ENCODE data around the gene KLB.
A peak's percentile ranks its signal among the peaks of the same experiment; 100 is the strongest.
"Not testable (repeated sequence)": the region's sequence is repeated elsewhere in the genome, so short reads cannot be mapped to it uniquely, and the experiment has no call there.

The KLB gene

DNA sequence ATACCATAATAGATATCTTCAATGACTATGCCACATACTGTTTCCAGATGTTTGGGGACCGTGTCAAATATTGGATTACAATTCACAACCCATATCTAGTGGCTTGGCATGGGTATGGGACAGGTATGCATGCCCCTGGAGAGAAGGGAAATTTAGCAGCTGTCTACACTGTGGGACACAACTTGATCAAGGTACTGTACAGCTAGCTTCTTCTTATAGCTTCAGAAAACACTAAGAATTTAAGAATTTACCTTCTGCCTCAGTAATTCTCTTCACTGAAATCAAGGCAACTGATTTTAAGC, 805 bp downstream of the KLB start:
- no peak overlapping the region for H3K4me3 ChIP-seq (ENCODE audit: low read length)
- no peak for TF ChIP-seq CTCF (conservative IDR thresholded peaks at IDR 0.05; ENCODE audit: low read depth, low read length)
- no peak for DNase-seq (ENCODE audit: low read depth)

GRCh38 chr4:39410415-39410814, 3.7 kb downstream of the KLB start:
- H3K4me3 ChIP-seq (ENCODE audit: low read length): no peak overlapping the region
- TF ChIP-seq CTCF (conservative IDR thresholded peaks at IDR 0.05; ENCODE audit: low read depth, low read length): peak; percentile 31
- no peak for DNase-seq (ENCODE audit: low read depth)

- not testable (repeated sequence) for H3K4me3 ChIP-seq (ENCODE audit: low read length); DNase-seq (ENCODE audit: low read depth)
Observed at GRCh38 chr4:39411561-39411960, 4.8 kb downstream of the KLB start.

- H3K4me3 ChIP-seq (ENCODE audit: low read length): no peak overlapping the region
- no peak for TF ChIP-seq CTCF (conservative IDR thresholded peaks at IDR 0.05; ENCODE audit: low read depth, low read length)
- no peak for DNase-seq (ENCODE audit: low read depth)
Observed at GRCh38 chr4:39415678-39416283, 9.1 kb downstream of the KLB start.

GRCh38 chr4:39422247-39422646, 15.5 kb downstream of the KLB start:
- no peak overlapping the region for H3K4me3 ChIP-seq (ENCODE audit: low read length)
- no peak for DNase-seq (ENCODE audit: low read depth)
- no peak for TF ChIP-seq CTCF (conservative IDR thresholded peaks at IDR 0.05; ENCODE audit: low read depth, low read length)

DNA sequence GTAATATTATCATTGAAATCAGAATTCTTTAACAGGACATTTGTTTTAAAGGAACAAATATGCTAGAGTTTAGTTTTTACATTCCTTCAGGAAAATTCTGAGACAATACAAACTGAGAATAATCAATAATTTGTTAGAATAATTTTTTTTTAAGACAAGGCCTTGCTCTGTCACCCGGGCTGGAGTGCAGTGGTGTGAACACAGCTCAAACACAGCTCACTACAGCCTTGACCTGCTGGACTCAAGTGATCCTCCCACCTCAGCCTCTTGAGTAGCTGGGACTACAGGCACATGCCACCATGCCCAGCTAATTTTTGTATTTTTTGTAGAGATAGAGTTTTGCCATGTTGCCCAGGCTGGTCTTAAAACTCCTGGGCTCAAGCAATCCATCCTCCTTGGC, 18.6 kb downstream of the KLB start:
- not testable (repeated sequence) for H3K4me3 ChIP-seq (ENCODE audit: low read length); DNase-seq (ENCODE audit: low read depth)

DNA sequence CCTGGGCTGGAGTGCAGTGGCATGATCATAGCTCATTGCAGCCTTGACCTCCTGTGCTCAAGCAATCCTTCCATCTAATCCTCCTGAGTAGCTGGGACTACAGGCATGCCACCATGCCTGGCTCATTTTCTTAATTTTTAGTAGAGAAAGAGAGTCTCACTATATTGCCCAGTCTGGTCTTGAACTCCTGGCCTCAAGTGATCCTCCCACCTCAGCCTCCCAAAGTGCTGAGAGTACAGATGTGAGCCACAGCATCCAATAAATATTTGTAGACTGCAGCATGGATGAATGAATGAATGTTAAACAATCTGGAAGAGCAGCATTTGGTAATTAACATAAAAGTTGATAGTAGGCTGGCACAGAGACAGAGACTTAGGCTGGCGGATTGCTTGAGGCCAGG, 20.0 kb downstream of the KLB start:
- no peak for DNase-seq (ENCODE audit: low read depth)
- no peak for TF ChIP-seq CTCF (conservative IDR thresholded peaks at IDR 0.05; ENCODE audit: low read depth, low read length)

DNA sequence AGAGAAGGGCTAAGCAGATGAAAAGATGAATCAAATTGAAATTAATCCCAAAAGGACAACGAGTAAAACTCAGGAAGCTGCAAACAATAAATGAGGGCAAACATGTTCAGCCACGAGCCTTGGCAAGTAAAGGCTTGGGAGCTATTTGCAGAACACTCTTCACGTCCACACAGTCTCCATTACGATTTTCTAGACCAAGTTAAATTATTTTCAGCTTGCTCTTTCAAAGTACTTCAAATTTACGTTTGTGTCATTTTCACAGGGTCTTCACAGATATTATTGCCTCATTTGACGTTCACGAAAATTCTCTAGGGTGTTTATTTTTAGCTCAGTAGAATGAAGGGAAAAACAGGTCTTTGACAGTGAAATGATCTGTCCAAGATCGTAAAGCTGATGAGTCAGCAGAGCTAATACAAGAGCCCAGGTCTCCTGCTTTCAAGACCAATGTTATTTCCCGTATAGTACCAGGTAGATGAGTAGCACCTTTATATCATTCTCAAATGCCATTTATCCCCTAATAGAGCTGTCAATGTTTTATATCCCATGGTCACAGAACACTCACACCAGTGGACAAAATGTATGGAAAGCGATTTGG, 20.9 kb downstream of the KLB start:
- no peak for TF ChIP-seq CTCF (conservative IDR thresholded peaks at IDR 0.05; ENCODE audit: low read depth, low read length)
- DNase-seq (ENCODE audit: low read depth): no peak
- no peak overlapping the region for H3K4me3 ChIP-seq (ENCODE audit: low read length)

More for the DNA sequence above, 20.0 kb downstream of the KLB start:
- H3K4me3 ChIP-seq (ENCODE audit: low read length): no peak overlapping the region

Measured in retinal pigment epithelial cell (primary cell).